ENCODE measurements around the gene ZNF80. TPM values are rescaled to one million over a fixed set of nuclear protein-coding genes. Genes with fewer than 3 reads are reported as not detected.
"Not testable (repeated sequence)": the region's sequence is repeated elsewhere in the genome, so short reads cannot be mapped to it uniquely, and the experiment has no call there.

Gene ZNF80
- not detected for total RNA-seq

GRCh38 chr3:114237478-114237877 is at the start of gene ZNF80:
Gene ZNF80, minus strand, starts transcription at chr3:114237578. Its CDS starts 504 bp downstream, at chr3:114237074.
- not testable (repeated sequence) for DNase-seq (ENCODE audit: low spot score in 2 of 2); FAIRE-seq

GRCh38 chr3:114286266-114286665 is 48.9 kb upstream of the ZNF80 start:
- DNase-seq (ENCODE audit: low spot score in 2 of 2): no peak
- FAIRE-seq: no peak

GRCh38 chr3:114285648-114286230 is 48.4 kb upstream of the ZNF80 start:
- FAIRE-seq (no peak), DNase-seq (ENCODE audit: low spot score in 2 of 2) (no peak)

- FAIRE-seq: no peak
Observed at GRCh38 chr3:114284644-114285043, 47.3 kb upstream of the ZNF80 start.

GRCh38 chr3:114276856-114277255 is 39.5 kb upstream of the ZNF80 start:
- FAIRE-seq: not testable (repeated sequence)

More at GRCh38 chr3:114284644-114285043, 47.3 kb upstream of the ZNF80 start:
- no peak for DNase-seq (ENCODE audit: low spot score in 2 of 2)

GRCh38 chr3:114274929-114275328 is 37.6 kb upstream of the ZNF80 start:
- no peak for DNase-seq (ENCODE audit: low spot score in 2 of 2)
- no peak for FAIRE-seq

More at GRCh38 chr3:114276856-114277255, 39.5 kb upstream of the ZNF80 start:
- DNase-seq (ENCODE audit: low spot score in 2 of 2): not testable (repeated sequence)

- DNase-seq (ENCODE audit: low spot score in 2 of 2) (no peak), FAIRE-seq (no peak)
Observed at GRCh38 chr3:114272271-114272670, 34.9 kb upstream of the ZNF80 start.

- no peak for FAIRE-seq
- DNase-seq (ENCODE audit: low spot score in 2 of 2): no peak
Observed at GRCh38 chr3:114270019-114270418, 32.6 kb upstream of the ZNF80 start.

GRCh38 chr3:114260152-114260551 is 22.8 kb upstream of the ZNF80 start:
- DNase-seq (ENCODE audit: low spot score in 2 of 2): no peak
- no peak for FAIRE-seq

GRCh38 chr3:114259566-114259965 is 22.2 kb upstream of the ZNF80 start:
- DNase-seq (ENCODE audit: low spot score in 2 of 2) (no peak), FAIRE-seq (peak; percentile 86)

GRCh38 chr3:114253505-114253904 is 16.1 kb upstream of the ZNF80 start:
- FAIRE-seq: no peak
- DNase-seq (ENCODE audit: low spot score in 2 of 2): no peak

GRCh38 chr3:114252954-114253353 is 15.6 kb upstream of the ZNF80 start:
- FAIRE-seq (no peak), DNase-seq (ENCODE audit: low spot score in 2 of 2) (no peak)

- FAIRE-seq (no peak), DNase-seq (ENCODE audit: low spot score in 2 of 2) (no peak)
Observed at GRCh38 chr3:114242947-114243346, 5.6 kb upstream of the ZNF80 start.

- DNase-seq (ENCODE audit: low spot score in 2 of 2) (no peak), FAIRE-seq (no peak)
Observed at GRCh38 chr3:114241262-114241661, 3.9 kb upstream of the ZNF80 start.

- not testable (repeated sequence) for DNase-seq (ENCODE audit: low spot score in 2 of 2); FAIRE-seq
Observed at GRCh38 chr3:114238146-114238785, 888 bp upstream of the ZNF80 start.

- FAIRE-seq (no peak), DNase-seq (ENCODE audit: low spot score in 2 of 2) (no peak)
Observed at GRCh38 chr3:114235431-114235830, 1.9 kb downstream of the ZNF80 start.

- no peak for FAIRE-seq
Observed at GRCh38 chr3:114234745-114235144, 2.6 kb downstream of the ZNF80 start.

GRCh38 chr3:114231616-114232015 is 5.8 kb downstream of the ZNF80 start:
- FAIRE-seq (no peak), DNase-seq (ENCODE audit: low spot score in 2 of 2) (no peak)

More at GRCh38 chr3:114234745-114235144, 2.6 kb downstream of the ZNF80 start:
- DNase-seq (ENCODE audit: low spot score in 2 of 2): no peak

- FAIRE-seq: no peak
- DNase-seq (ENCODE audit: low spot score in 2 of 2): no peak
Observed at GRCh38 chr3:114227076-114227475, 10.3 kb downstream of the ZNF80 start.

- no peak for DNase-seq (ENCODE audit: low spot score in 2 of 2)
- FAIRE-seq: no peak
Observed at GRCh38 chr3:114226313-114226712, 11.1 kb downstream of the ZNF80 start.

- FAIRE-seq (no peak), DNase-seq (ENCODE audit: low spot score in 2 of 2) (no peak)
Observed at GRCh38 chr3:114223143-114223542, 14.2 kb downstream of the ZNF80 start.

GRCh38 chr3:114221881-114222264 is 15.5 kb downstream of the ZNF80 start:
- FAIRE-seq (no peak), DNase-seq (ENCODE audit: low spot score in 2 of 2) (no peak)

All from frontal cortex (tissue), 4 donors.